ENCODE measurements around the gene GALNT10. TPM values are rescaled to one million over a fixed set of nuclear protein-coding genes. Genes with fewer than 3 reads are reported as not detected.

The GALNT10 gene
- total RNA-seq, 1 donor from 2014 or later = 4.8 TPM

GRCh38 chr5:154334406-154335064, 144.0 kb downstream of the GALNT10 start:
- no peaks in the 10 kb centered on the region for H3K9me3 Mint-ChIP-seq (ENCODE audit: unreplicated experiment)
- H3K27ac Mint-ChIP-seq (ENCODE audit: unreplicated experiment) = no peak overlapping the region
- peaks cover 5% of the 10 kb centered on the region for H3K36me3 Mint-ChIP-seq (ENCODE audit: unreplicated experiment)
- TF ChIP-seq CTCF (IDR thresholded peaks at IDR 0.05; ENCODE audit: partially characterized antibody, unreplicated experiment) = no peak
- no peak for DNase-seq
- peaks cover 7% of the 10 kb centered on the region for H3K4me1 Mint-ChIP-seq (ENCODE audit: low read depth, unreplicated experiment)
- H3K4me3 Mint-ChIP-seq (ENCODE audit: unreplicated experiment) = no peak overlapping the region
- H3K27me3 Mint-ChIP-seq (ENCODE audit: unreplicated experiment) = no peaks in the 10 kb centered on the region

DNA sequence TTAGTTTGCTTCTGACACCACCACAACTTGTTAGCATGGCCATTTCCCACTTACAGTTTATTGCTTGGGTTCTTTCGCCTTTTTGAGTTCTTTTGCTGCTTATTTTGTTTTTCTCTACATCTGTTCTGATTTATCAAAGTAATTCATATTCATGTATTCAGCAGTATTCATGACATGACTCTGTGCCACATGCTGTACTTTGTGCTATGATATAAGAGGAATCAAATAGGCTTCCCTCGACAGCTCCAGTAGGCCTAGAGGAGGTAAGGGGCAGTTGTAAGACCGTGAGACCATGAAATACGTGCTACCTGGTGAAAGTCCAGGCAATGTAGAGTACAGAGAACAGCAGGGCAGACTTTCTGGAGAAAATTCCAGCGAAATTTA, 144.5 kb downstream of the GALNT10 start:
- Mint-ChIP-seq H3K27me3 (ENCODE audit: unreplicated experiment) (no peaks in the 10 kb centered on the region), H3K27ac (ENCODE audit: unreplicated experiment) (no peak overlapping the region), H3K36me3 (ENCODE audit: unreplicated experiment) (peaks cover 5% of the 10 kb centered on the region), H3K4me3 (ENCODE audit: unreplicated experiment) (no peak overlapping the region), H3K4me1 (ENCODE audit: low read depth, unreplicated experiment) (peaks cover 8% of the 10 kb centered on the region), H3K9me3 (ENCODE audit: unreplicated experiment) (no peaks in the 10 kb centered on the region)
- no peak for DNase-seq
- no peak for TF ChIP-seq CTCF (IDR thresholded peaks at IDR 0.05; ENCODE audit: partially characterized antibody, unreplicated experiment)

DNA sequence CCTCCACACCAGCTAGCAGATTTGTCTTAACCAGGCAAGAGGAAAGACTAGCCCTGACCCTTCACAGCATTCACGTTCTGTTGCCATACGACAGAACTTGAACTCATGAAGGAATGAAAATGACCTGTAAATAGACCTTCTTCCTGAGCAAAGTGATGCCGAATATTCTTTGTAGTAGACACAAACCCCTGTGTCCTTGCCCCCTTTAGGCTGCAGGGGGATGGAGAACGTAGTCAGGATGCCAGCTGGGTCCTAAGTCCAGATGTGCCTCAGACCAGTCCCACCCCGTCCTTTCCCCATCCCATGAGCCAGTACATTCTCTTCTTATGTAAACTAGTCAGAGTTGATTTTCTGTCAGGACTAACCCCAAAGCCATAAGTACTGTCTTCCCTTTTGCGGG, 151.1 kb downstream of the GALNT10 start:
- peaks cover 8% of the 10 kb centered on the region for H3K4me1 Mint-ChIP-seq (ENCODE audit: low read depth, unreplicated experiment)
- no peaks in the 10 kb centered on the region for H3K27me3 Mint-ChIP-seq (ENCODE audit: unreplicated experiment)
- no peak overlapping the region for H3K4me3 Mint-ChIP-seq (ENCODE audit: unreplicated experiment)
- no peaks in the 10 kb centered on the region for H3K9me3 Mint-ChIP-seq (ENCODE audit: unreplicated experiment)
- TF ChIP-seq CTCF (IDR thresholded peaks at IDR 0.05; ENCODE audit: partially characterized antibody, unreplicated experiment) = no peak
- no peak overlapping the region for H3K27ac Mint-ChIP-seq (ENCODE audit: unreplicated experiment)
- H3K36me3 Mint-ChIP-seq (ENCODE audit: unreplicated experiment) = peaks cover 5% of the 10 kb centered on the region
- DNase-seq = no peak

DNA sequence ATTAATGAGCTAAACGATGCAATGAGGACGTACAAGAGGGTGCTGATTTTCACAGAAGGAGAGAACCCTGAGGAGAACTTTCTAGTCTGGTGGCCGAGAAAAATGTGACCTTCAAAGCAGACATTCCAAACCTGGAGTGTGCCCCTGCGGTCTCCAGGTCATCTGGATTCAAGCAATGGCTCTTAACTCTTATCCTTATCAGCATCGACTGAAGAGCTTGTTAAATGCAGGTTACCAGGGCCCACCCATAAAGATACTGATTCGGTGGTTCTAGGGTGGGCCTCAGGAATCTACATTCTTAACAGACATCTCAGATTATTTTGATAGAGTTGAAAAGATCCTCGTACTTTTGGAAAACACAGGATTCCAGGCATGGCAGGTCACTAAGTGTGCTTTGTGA, 151.7 kb downstream of the GALNT10 start:
- DNase-seq = no peak
- Mint-ChIP-seq H3K36me3 (ENCODE audit: unreplicated experiment) (peaks cover 5% of the 10 kb centered on the region), H3K9me3 (ENCODE audit: unreplicated experiment) (no peaks in the 10 kb centered on the region), H3K4me1 (ENCODE audit: low read depth, unreplicated experiment) (peaks cover 8% of the 10 kb centered on the region), H3K27ac (ENCODE audit: unreplicated experiment) (no peak overlapping the region), H3K27me3 (ENCODE audit: unreplicated experiment) (no peaks in the 10 kb centered on the region), H3K4me3 (ENCODE audit: unreplicated experiment) (no peak overlapping the region)
- no peak for TF ChIP-seq CTCF (IDR thresholded peaks at IDR 0.05; ENCODE audit: partially characterized antibody, unreplicated experiment)

DNA sequence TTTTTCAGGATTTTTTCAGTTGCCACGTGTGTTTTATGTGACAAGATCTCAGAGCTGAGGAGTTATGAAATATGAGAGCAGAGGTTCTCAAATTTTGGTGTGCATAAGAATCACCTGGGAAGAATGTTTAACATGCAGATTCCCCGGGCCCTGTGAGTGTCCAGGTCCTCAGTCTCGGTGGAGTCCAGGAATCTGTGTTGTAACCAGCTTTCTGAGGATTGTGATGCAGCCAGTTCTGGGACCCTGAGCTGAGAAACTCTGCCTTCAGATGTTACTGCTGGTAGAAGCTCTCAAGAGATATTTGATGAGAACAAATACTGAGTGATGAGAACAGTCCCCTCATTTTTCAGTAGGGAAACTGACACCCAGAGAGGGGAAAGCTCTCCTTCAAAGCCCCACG, 152.4 kb downstream of the GALNT10 start:
- Mint-ChIP-seq H3K27ac (ENCODE audit: unreplicated experiment) (no peak overlapping the region), H3K9me3 (ENCODE audit: unreplicated experiment) (no peaks in the 10 kb centered on the region), H3K27me3 (ENCODE audit: unreplicated experiment) (no peaks in the 10 kb centered on the region), H3K4me3 (ENCODE audit: unreplicated experiment) (no peak overlapping the region), H3K4me1 (ENCODE audit: low read depth, unreplicated experiment) (peaks cover 8% of the 10 kb centered on the region), H3K36me3 (ENCODE audit: unreplicated experiment) (no peaks in the 10 kb centered on the region)
- no peak for DNase-seq
- TF ChIP-seq CTCF (IDR thresholded peaks at IDR 0.05; ENCODE audit: partially characterized antibody, unreplicated experiment) = no peak
